HEK293 (cell line): ENCODE data around the gene TERC.

ENCODE experiments used
- HOXA7 ChIP-seq: sonication (generic); formaldehyde crosslinking; IDR thresholded peaks from 2 replicates; pipeline ENCODE4 v1.8.1; 2022; ENCODE audit warnings: missing genetic modification reagents, borderline replicate concordance
- TF ChIP-seq, protein P1 (sequence below): fragments of 450-650 bp; formaldehyde crosslinking; IDR thresholded peaks from 2 replicates; pipeline ENCODE4 v1.5.1; 2016; ENCODE audit warnings: missing biosample characterization, missing genetic modification characterization

DNA sequence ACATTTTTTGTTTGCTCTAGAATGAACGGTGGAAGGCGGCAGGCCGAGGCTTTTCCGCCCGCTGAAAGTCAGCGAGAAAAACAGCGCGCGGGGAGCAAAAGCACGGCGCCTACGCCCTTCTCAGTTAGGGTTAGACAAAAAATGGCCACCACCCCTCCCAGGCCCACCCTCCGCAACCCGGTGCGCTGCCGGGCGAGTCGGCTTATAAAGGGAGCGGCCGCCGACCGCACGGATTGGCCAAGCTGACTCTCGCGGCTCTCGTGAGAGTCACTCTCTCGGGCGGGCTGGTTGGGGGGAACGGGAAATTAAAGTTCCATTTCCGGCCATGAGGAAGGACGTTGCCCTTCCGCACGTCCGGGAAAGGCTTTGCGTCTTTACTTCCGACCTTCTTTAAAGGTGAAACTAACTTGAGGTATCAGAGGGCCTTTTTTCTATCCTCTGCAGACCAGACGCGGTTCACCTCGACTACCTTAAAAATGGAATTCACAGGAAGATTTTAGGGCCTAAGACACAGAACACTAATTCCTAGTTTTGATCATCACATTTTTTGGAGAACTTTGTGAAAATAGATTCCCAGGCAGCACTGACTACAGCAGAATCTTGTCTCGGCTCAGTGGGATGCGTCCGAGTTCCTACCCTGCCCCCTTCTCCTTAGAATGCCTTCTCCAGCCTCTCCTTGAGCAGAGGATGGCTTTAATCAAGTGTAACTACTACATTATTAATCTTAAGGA, at the start of gene TERC:
- TF ChIP-seq, protein P1, sequence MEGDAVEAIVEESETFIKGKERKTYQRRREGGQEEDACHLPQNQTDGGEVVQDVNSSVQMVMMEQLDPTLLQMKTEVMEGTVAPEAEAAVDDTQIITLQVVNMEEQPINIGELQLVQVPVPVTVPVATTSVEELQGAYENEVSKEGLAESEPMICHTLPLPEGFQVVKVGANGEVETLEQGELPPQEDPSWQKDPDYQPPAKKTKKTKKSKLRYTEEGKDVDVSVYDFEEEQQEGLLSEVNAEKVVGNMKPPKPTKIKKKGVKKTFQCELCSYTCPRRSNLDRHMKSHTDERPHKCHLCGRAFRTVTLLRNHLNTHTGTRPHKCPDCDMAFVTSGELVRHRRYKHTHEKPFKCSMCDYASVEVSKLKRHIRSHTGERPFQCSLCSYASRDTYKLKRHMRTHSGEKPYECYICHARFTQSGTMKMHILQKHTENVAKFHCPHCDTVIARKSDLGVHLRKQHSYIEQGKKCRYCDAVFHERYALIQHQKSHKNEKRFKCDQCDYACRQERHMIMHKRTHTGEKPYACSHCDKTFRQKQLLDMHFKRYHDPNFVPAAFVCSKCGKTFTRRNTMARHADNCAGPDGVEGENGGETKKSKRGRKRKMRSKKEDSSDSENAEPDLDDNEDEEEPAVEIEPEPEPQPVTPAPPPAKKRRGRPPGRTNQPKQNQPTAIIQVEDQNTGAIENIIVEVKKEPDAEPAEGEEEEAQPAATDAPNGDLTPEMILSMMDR (tag by site-specific recombination): no peak
- no peak for TF ChIP-seq HOXA7 (CRISPR knock-in tag)
